ENCODE measurements around the gene KCNK10.

KCNK10 gene

GRCh38 chr14:88168025-88168424 lies 155.0 kb downstream of the KCNK10 start:
- Histone ChIP-seq H3K27ac (ENCODE audit: low read depth, low read length) (no peak overlapping the region), H3K4me3 (ENCODE audit: low read length) (no peak overlapping the region), H3F3A (ENCODE audit: control insufficient read depth, insufficient read depth) (no peaks in the 10 kb centered on the region), H3K4me2 (ENCODE audit: low read length) (no peak overlapping the region), H3K4me1 (ENCODE audit: control insufficient read depth, low read length) (no peaks in the 10 kb centered on the region), H3K9me2 (replicated peaks; ENCODE audit: control insufficient read depth, low read length) (no peaks in the 10 kb centered on the region), H3K9me3 (ENCODE audit: control insufficient read depth, insufficient read depth, low read length) (no peaks in the 10 kb centered on the region), H4K20me1 (ENCODE audit: control insufficient read depth, insufficient read depth, low read depth, low read length) (no peaks in the 10 kb centered on the region), H3K27me3 (ENCODE audit: control insufficient read depth, low read length) (0 out of 2 replicates have a peak, but pooled peaks cover 6% of the 10 kb centered on the region), H3K79me2 (ENCODE audit: control insufficient read depth, low read length) (no peaks in the 10 kb centered on the region), H3K36me3 (ENCODE audit: control insufficient read depth, low read length) (no peaks in the 10 kb centered on the region)
- no peak for TF ChIP-seq EZH2phosphoT487 (IDR thresholded peaks at IDR 0.05; ENCODE audit: borderline replicate concordance, low read length)
- no peak for TF ChIP-seq CTCF (IDR thresholded peaks at IDR 0.05; ENCODE audit: low read depth, low read length, poor library complexity, severe bottlenecking)

- H3K36me3 ChIP-seq (ENCODE audit: control insufficient read depth, low read length) = no peaks in the 10 kb centered on the region
- no peak for TF ChIP-seq CTCF (IDR thresholded peaks at IDR 0.05; ENCODE audit: low read depth, low read length, poor library complexity, severe bottlenecking)
- no peaks in the 10 kb centered on the region for H3K4me1 ChIP-seq (ENCODE audit: control insufficient read depth, low read length)
- no peaks in the 10 kb centered on the region for H3K9me3 ChIP-seq (ENCODE audit: control insufficient read depth, insufficient read depth, low read length)
- no peaks in the 10 kb centered on the region for H3K9me2 ChIP-seq (replicated peaks; ENCODE audit: control insufficient read depth, low read length)
- H3K4me3 ChIP-seq (ENCODE audit: low read length) = no peak overlapping the region
- no peak overlapping the region for H3K27ac ChIP-seq (ENCODE audit: low read depth, low read length)
- H3F3A ChIP-seq (ENCODE audit: control insufficient read depth, insufficient read depth) = no peaks in the 10 kb centered on the region
- 0 out of 2 replicates have a peak, but pooled peaks cover 9% of the 10 kb centered on the region for H3K27me3 ChIP-seq (ENCODE audit: control insufficient read depth, low read length)
- no peaks in the 10 kb centered on the region for H4K20me1 ChIP-seq (ENCODE audit: control insufficient read depth, insufficient read depth, low read depth, low read length)
- no peak overlapping the region for H3K4me2 ChIP-seq (ENCODE audit: low read length)
- no peaks in the 10 kb centered on the region for H3K79me2 ChIP-seq (ENCODE audit: control insufficient read depth, low read length)
Observed at GRCh38 chr14:88166616-88167015, 156.5 kb downstream of the KCNK10 start.

GRCh38 chr14:88164906-88165534 lies 158.0 kb downstream of the KCNK10 start:
- no peaks in the 10 kb centered on the region for H3F3A ChIP-seq (ENCODE audit: control insufficient read depth, insufficient read depth)
- H3K9me3 ChIP-seq (ENCODE audit: control insufficient read depth, insufficient read depth, low read length) = no peaks in the 10 kb centered on the region
- TF ChIP-seq EZH2phosphoT487 (IDR thresholded peaks at IDR 0.05; ENCODE audit: borderline replicate concordance, low read length) (no peak), CTCF (IDR thresholded peaks at IDR 0.05; ENCODE audit: low read depth, low read length, poor library complexity, severe bottlenecking) (no peak)
- no peaks in the 10 kb centered on the region for H3K4me1 ChIP-seq (ENCODE audit: control insufficient read depth, low read length)
- 0 out of 2 replicates have a peak, but pooled peaks cover 4% of the 10 kb centered on the region for H3K27me3 ChIP-seq (ENCODE audit: control insufficient read depth, low read length)
- no peak overlapping the region for H3K4me3 ChIP-seq (ENCODE audit: low read length)
- no peaks in the 10 kb centered on the region for H3K79me2 ChIP-seq (ENCODE audit: control insufficient read depth, low read length)
- no peaks in the 10 kb centered on the region for H3K9me2 ChIP-seq (replicated peaks; ENCODE audit: control insufficient read depth, low read length)
- no peak overlapping the region for H3K27ac ChIP-seq (ENCODE audit: low read depth, low read length)
- H3K4me2 ChIP-seq (ENCODE audit: low read length) = no peak overlapping the region
- no peaks in the 10 kb centered on the region for H4K20me1 ChIP-seq (ENCODE audit: control insufficient read depth, insufficient read depth, low read depth, low read length)
- no peaks in the 10 kb centered on the region for H3K36me3 ChIP-seq (ENCODE audit: control insufficient read depth, low read length)
